Measurements from ENCODE around the gene GNAZ.

GRCh38 chr22:23031786-23032185, 38.5 kb upstream of the GNAZ start:
- TF ChIP-seq CTCF (IDR thresholded peaks at IDR 0.05): no peak
- no peak for TF ChIP-seq POLR2A (IDR thresholded peaks at IDR 0.05)

All from esophagus squamous epithelium (tissue), 4 donors.